ENCODE measurements around the gene RPS26. TPM values are rescaled to one million over a fixed set of nuclear protein-coding genes. Genes with fewer than 3 reads are reported as not detected.
A peak's percentile ranks its signal among the peaks of the same experiment; 100 is the strongest.

Gene RPS26
- total and polyA plus RNA-seq, 2 of the 13 experiments (the other 11 are each of a cell fraction or from before 2014, with no cell fraction given), result 150 to 421 TPM

- TF ChIP-seq ZKSCAN8 (CRISPR knock-in tag; IDR thresholded peaks at IDR 0.05; ENCODE audit: borderline replicate concordance) (no peak), PHF21A (CRISPR knock-in tag; IDR thresholded peaks at IDR 0.05) (peak; percentile 89), ZNF496 (CRISPR knock-in tag; IDR thresholded peaks at IDR 0.05; ENCODE audit: insufficient replicate concordance) (no peak), KMT2B (CRISPR knock-in tag; IDR thresholded peaks at IDR 0.05) (peak; percentile 96), ZNF160 (CRISPR knock-in tag; IDR thresholded peaks at IDR 0.05) (peak; percentile 87), NR2C2 (CRISPR knock-in tag; IDR thresholded peaks at IDR 0.05; ENCODE audit: borderline replicate concordance) (peak; percentile 99), MAX (IDR thresholded peaks at IDR 0.05) (peak; percentile 83), MXI1 (IDR thresholded peaks at IDR 0.05; ENCODE audit: borderline replicate concordance, low read depth, low read length) (peak; percentile 76; the same call in 1 of the 3 replicates), ZBTB34 (CRISPR knock-in tag; IDR thresholded peaks at IDR 0.05) (no peak), NFE2 (CRISPR knock-in tag; IDR thresholded peaks at IDR 0.05) (no peak), DPF2 (CRISPR knock-in tag; IDR thresholded peaks at IDR 0.05; ENCODE audit: borderline replicate concordance, low read depth) (no peak), ZBTB7A (CRISPR knock-in tag; IDR thresholded peaks at IDR 0.05) (no peak), NBN (conservative IDR thresholded peaks at IDR 0.05) (no peak), IRF2 (CRISPR knock-in tag; IDR thresholded peaks at IDR 0.05) (peak; percentile 90), SIN3A (IDR thresholded peaks at IDR 0.05; ENCODE audit: borderline replicate concordance, low read depth, low read length) (0 out of 2 replicates have a peak, but pooled peaks have one; percentile 76)
- TF ChIP-seq, protein P1, sequence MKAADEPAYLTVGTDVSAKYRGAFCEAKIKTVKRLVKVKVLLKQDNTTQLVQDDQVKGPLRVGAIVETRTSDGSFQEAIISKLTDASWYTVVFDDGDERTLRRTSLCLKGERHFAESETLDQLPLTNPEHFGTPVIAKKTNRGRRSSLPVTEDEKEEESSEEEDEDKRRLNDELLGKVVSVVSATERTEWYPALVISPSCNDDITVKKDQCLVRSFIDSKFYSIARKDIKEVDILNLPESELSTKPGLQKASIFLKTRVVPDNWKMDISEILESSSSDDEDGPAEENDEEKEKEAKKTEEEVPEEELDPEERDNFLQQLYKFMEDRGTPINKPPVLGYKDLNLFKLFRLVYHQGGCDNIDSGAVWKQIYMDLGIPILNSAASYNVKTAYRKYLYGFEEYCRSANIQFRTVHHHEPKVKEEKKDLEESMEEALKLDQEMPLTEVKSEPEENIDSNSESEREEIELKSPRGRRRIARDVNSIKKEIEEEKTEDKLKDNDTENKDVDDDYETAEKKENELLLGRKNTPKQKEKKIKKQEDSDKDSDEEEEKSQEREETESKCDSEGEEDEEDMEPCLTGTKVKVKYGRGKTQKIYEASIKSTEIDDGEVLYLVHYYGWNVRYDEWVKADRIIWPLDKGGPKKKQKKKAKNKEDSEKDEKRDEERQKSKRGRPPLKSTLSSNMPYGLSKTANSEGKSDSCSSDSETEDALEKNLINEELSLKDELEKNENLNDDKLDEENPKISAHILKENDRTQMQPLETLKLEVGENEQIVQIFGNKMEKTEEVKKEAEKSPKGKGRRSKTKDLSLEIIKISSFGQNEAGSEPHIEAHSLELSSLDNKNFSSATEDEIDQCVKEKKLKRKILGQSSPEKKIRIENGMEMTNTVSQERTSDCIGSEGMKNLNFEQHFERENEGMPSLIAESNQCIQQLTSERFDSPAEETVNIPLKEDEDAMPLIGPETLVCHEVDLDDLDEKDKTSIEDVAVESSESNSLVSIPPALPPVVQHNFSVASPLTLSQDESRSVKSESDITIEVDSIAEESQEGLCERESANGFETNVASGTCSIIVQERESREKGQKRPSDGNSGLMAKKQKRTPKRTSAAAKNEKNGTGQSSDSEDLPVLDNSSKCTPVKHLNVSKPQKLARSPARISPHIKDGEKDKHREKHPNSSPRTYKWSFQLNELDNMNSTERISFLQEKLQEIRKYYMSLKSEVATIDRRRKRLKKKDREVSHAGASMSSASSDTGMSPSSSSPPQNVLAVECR (CRISPR knock-in tag; IDR thresholded peaks at IDR 0.05; ENCODE audit: borderline replicate concordance), result peak; percentile 90
- TF ChIP-seq, protein P2, sequence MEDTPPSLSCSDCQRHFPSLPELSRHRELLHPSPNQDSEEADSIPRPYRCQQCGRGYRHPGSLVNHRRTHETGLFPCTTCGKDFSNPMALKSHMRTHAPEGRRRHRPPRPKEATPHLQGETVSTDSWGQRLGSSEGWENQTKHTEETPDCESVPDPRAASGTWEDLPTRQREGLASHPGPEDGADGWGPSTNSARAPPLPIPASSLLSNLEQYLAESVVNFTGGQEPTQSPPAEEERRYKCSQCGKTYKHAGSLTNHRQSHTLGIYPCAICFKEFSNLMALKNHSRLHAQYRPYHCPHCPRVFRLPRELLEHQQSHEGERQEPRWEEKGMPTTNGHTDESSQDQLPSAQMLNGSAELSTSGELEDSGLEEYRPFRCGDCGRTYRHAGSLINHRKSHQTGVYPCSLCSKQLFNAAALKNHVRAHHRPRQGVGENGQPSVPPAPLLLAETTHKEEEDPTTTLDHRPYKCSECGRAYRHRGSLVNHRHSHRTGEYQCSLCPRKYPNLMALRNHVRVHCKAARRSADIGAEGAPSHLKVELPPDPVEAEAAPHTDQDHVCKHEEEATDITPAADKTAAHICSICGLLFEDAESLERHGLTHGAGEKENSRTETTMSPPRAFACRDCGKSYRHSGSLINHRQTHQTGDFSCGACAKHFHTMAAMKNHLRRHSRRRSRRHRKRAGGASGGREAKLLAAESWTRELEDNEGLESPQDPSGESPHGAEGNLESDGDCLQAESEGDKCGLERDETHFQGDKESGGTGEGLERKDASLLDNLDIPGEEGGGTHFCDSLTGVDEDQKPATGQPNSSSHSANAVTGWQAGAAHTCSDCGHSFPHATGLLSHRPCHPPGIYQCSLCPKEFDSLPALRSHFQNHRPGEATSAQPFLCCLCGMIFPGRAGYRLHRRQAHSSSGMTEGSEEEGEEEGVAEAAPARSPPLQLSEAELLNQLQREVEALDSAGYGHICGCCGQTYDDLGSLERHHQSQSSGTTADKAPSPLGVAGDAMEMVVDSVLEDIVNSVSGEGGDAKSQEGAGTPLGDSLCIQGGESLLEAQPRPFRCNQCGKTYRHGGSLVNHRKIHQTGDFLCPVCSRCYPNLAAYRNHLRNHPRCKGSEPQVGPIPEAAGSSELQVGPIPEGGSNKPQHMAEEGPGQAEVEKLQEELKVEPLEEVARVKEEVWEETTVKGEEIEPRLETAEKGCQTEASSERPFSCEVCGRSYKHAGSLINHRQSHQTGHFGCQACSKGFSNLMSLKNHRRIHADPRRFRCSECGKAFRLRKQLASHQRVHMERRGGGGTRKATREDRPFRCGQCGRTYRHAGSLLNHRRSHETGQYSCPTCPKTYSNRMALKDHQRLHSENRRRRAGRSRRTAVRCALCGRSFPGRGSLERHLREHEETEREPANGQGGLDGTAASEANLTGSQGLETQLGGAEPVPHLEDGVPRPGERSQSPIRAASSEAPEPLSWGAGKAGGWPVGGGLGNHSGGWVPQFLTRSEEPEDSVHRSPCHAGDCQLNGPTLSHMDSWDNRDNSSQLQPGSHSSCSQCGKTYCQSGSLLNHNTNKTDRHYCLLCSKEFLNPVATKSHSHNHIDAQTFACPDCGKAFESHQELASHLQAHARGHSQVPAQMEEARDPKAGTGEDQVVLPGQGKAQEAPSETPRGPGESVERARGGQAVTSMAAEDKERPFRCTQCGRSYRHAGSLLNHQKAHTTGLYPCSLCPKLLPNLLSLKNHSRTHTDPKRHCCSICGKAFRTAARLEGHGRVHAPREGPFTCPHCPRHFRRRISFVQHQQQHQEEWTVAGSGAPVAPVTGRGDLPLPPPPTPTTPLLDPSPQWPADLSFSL (CRISPR knock-in tag; IDR thresholded peaks at IDR 0.05), result no peak
These were observed at the start of gene RPS26 (continued) for GRCh38 chr12:56041552-56042429.
